Caco-2 (cell line): ENCODE measurements around the gene MLN. TPM values are rescaled to one million over a fixed set of nuclear protein-coding genes. Genes with fewer than 3 reads are reported as not detected.

Source experiments
- BruUV-seq: library from RNA; stranded (reverse); fragments of 400-500 nt; replicated peaks from 2 replicates; lab custom pipeline; 2021; lab: Mats Ljungman, UMichigan
- CTCF ChIA-PET: fragments of 300-600 bp; sonication (Branson Sonifier 250); formaldehyde crosslinking; loops from one replicate; lab custom pipeline; 2022; ENCODE audit warnings: antibody characterized with exemption; lab: Charles Lee
- POLR2A ChIA-PET: fragments of 300-600 bp; sonication (Branson Sonifier 250); formaldehyde crosslinking; loops from one replicate; lab custom pipeline; 2022; ENCODE audit warnings: antibody characterized with exemption; lab: Charles Lee
- DNase-seq, 2 experiments: peaks; one replicate each; pipeline versions ENCODE4 v3.0.0 to v3.0.0-alpha.2; 2020 to 2022
- H3K27me3 ChIP-seq: replicated peaks from 2 replicates; pipeline ENCODE4 v1.6.0; 2011; ENCODE audit warnings: low read length; ENCODE audit not compliant: control insufficient read depth, insufficient read depth
- H3K36me3 ChIP-seq: 2 replicates; pipeline ENCODE4 v1.5.1; 2011; ENCODE audit warnings: low read length; ENCODE audit not compliant: control insufficient read depth, insufficient read depth
- H3K4me1 ChIP-seq: fragments of 250-450 bp; sonication (Bioruptor Pico); 2 replicates; pipeline ENCODE4 v1.5.1; 2020; ENCODE audit warnings: mild to moderate bottlenecking
- H3K4me3 ChIP-seq: 2 replicates; pipeline ENCODE4 v1.5.1; 2011; ENCODE audit warnings: low read depth, mild to moderate bottlenecking, control low read depth, low read length
- H3K9me3 ChIP-seq: fragments of 250-450 bp; sonication (Bioruptor Pico); 2 replicates; pipeline ENCODE4 v1.5.1; 2020; ENCODE audit warnings: mild to moderate bottlenecking, moderate library complexity
- H3K27ac Mint-ChIP-seq: one replicate; pipeline ENCODE4 v1.8.0; 2022; ENCODE audit warnings: mixed read lengths; ENCODE audit not compliant: unreplicated experiment
- H3K27me3 Mint-ChIP-seq: one replicate; pipeline ENCODE4 v1.8.0; 2022; ENCODE audit warnings: mixed read lengths; ENCODE audit not compliant: insufficient read depth, unreplicated experiment
- H3K36me3 Mint-ChIP-seq: one replicate; pipeline ENCODE4 v1.8.0; 2022; ENCODE audit warnings: mild to moderate bottlenecking, mixed read lengths; ENCODE audit not compliant: insufficient read depth, unreplicated experiment
- H3K4me1 Mint-ChIP-seq: one replicate; pipeline ENCODE4 v1.8.0; 2022; ENCODE audit warnings: low read depth, mixed read lengths; ENCODE audit not compliant: unreplicated experiment
- H3K4me3 Mint-ChIP-seq: one replicate; pipeline ENCODE4 v1.8.0; 2022; ENCODE audit warnings: mild to moderate bottlenecking, moderate library complexity, mixed read lengths; ENCODE audit not compliant: unreplicated experiment
- H3K9me3 Mint-ChIP-seq: one replicate; pipeline ENCODE4 v1.8.0; 2022; ENCODE audit warnings: mixed read lengths; ENCODE audit not compliant: unreplicated experiment
- CTCF ChIP-seq, 2 experiments: fragments of 200-600 bp in 1 of 2; IDR thresholded peaks; 1 replicate in 1 of 2; 2 replicates in 1 of 2; pipeline versions ENCODE4 v1.5.1 to v1.8.0; 2011 to 2022; ENCODE audit warnings: antibody characterized with exemption in 1 of 2, control low read depth in 1 of 2, inconsistent platforms in 1 of 2, low read depth in 1 of 2, low read length in 1 of 2, mild to moderate bottlenecking in 1 of 2, moderate library complexity in 1 of 2; ENCODE audit not compliant: insufficient read depth in 1 of 2, severe bottlenecking in 1 of 2, unreplicated experiment in 1 of 2
- intact Hi-C: fragments of 100-400 bp; cut with micrococcal nuclease; formaldehyde crosslinking; loops from one replicate; pipeline ENCODE4 v1.10.0; 2022; ENCODE audit not compliant: unreplicated experiment
- total RNA-seq: library from RNA; stranded (reverse); gene quantifications from 2 replicates; pipeline ENCODE4 v1.2.3, GENCODE V29; 2022

Gene MLN
- total RNA-seq, 1 experiment from 2014 or later = not detected

DNA sequence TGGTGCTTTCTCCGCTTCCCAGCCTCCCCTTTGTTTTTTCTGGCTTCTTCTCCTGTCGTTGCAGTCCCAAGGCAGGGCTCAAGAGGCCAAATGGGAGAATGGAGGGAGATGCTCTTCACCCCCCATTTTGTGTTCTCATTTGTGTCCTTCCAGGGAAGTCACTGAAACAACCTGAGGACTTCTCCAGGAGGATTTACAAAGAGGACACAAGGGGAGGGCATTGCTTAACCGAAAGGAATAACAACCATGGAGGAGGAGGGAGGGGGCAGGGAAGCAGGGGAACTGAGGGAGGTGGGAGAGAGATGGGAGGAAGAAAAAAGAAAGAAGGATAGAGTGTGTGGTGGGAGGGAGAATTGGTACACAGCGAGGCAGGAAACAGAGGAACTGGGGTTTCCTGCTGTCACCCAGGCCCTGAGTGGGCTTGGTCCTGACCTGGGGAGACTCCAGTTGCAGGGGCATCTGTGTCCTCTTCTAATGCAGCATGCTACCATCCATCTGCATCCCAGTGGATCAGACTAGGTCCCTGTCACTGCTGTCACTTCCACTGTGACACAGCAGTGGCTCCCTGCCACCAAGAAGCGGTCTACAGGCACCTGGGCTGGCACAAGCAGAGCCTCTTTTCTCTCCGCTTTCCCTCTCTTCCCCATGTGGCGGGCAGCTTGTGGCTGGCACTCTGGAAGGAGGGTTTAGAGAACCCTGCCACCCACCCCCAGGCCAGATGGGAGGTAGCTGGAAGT is 17.1 kb upstream of the MLN start:
- H3K4me1 Mint-ChIP-seq = peaks cover 7% of the 10 kb centered on the region
- no peak overlapping the region for H3K27ac Mint-ChIP-seq
- Histone ChIP-seq H3K36me3 (no peaks in the 10 kb centered on the region), H3K4me1 (peaks cover 6% of the 10 kb centered on the region; the same call in 1 of the 2 replicates), H3K4me3 (no peak overlapping the region), H3K27me3 (no peaks in the 10 kb centered on the region), H3K9me3 (no peaks in the 10 kb centered on the region)
- H3K9me3 Mint-ChIP-seq = no peaks in the 10 kb centered on the region
- DNase-seq = no peak
- no peak overlapping the region for H3K4me3 Mint-ChIP-seq
- H3K36me3 Mint-ChIP-seq = no peaks in the 10 kb centered on the region
- CTCF ChIA-PET = no interaction called here
- TF ChIP-seq CTCF (IDR thresholded peaks at IDR 0.05; ENCODE audit: insufficient read depth in 1 of 2, low read depth in 1 of 2, low read length in 1 of 2, severe bottlenecking in 1 of 2, unreplicated experiment in 1 of 2) = no peak
- no TSS peak for BruUV-seq
- peaks cover 7% of the 10 kb centered on the region for H3K27me3 Mint-ChIP-seq
- POLR2A ChIA-PET = no interaction called here
- intact Hi-C loops = no loop called here

- Histone ChIP-seq H3K36me3 (no peaks in the 10 kb centered on the region), H3K4me1 (peaks cover 6% of the 10 kb centered on the region; the same call in 1 of the 2 replicates), H3K9me3 (no peaks in the 10 kb centered on the region), H3K27me3 (no peaks in the 10 kb centered on the region), H3K4me3 (no peak overlapping the region)
- DNase-seq = no peak
- H3K36me3 Mint-ChIP-seq = no peaks in the 10 kb centered on the region
- H3K27ac Mint-ChIP-seq = no peak overlapping the region
- intact Hi-C loops = no loop called here
- H3K4me1 Mint-ChIP-seq = peaks cover 7% of the 10 kb centered on the region
- TF ChIP-seq CTCF (IDR thresholded peaks at IDR 0.05; ENCODE audit: insufficient read depth in 1 of 2, low read depth in 1 of 2, low read length in 1 of 2, severe bottlenecking in 1 of 2, unreplicated experiment in 1 of 2) = no peak
- H3K4me3 Mint-ChIP-seq = no peak overlapping the region
- no TSS peak for BruUV-seq
- ChIA-PET POLR2A (no interaction called here), CTCF (no interaction called here)
- no peaks in the 10 kb centered on the region for H3K9me3 Mint-ChIP-seq
- peaks cover 12% of the 10 kb centered on the region for H3K27me3 Mint-ChIP-seq
Observed at GRCh38 chr6:33820243-33820642, 16.4 kb upstream of the MLN start.

GRCh38 chr6:33819021-33819420 is 15.2 kb upstream of the MLN start:
- DNase-seq = no peak
- H3K4me3 Mint-ChIP-seq = no peak overlapping the region
- H3K9me3 ChIP-seq = no peaks in the 10 kb centered on the region
- CTCF ChIA-PET = no interaction called here
- H3K27ac Mint-ChIP-seq = no peak overlapping the region
- POLR2A ChIA-PET = no interaction called here
- H3K27me3 ChIP-seq = no peaks in the 10 kb centered on the region
- H3K27me3 Mint-ChIP-seq = peaks cover 14% of the 10 kb centered on the region
- H3K4me3 ChIP-seq = no peak overlapping the region
- BruUV-seq = no TSS peak
- H3K4me1 Mint-ChIP-seq = peaks cover 7% of the 10 kb centered on the region
- no peak for TF ChIP-seq CTCF (IDR thresholded peaks at IDR 0.05; ENCODE audit: insufficient read depth in 1 of 2, low read depth in 1 of 2, low read length in 1 of 2, severe bottlenecking in 1 of 2, unreplicated experiment in 1 of 2)
- no peaks in the 10 kb centered on the region for H3K36me3 ChIP-seq
- peaks cover 6% of the 10 kb centered on the region; the same call in 1 of the 2 replicates for H3K4me1 ChIP-seq
- intact Hi-C loops = loop anchor here (10.0 kb wide), 1 partner anchor 316 kb away; no protein-coding TSS in a partner anchor
- H3K36me3 Mint-ChIP-seq = no peaks in the 10 kb centered on the region
- no peaks in the 10 kb centered on the region for H3K9me3 Mint-ChIP-seq
